Lower leg skin (tissue), 4 donors: ENCODE results near the gene PPP1R11. TPM values are rescaled to one million over a fixed set of nuclear protein-coding genes. Genes with fewer than 3 reads are reported as not detected.

Experiments used
- DNase-seq, 2 donors: peaks; one replicate each; pipeline ENCODE4 v3.0.0-alpha.2; 2019; ENCODE audit warnings: low spot score in 2 of 2
- H3K4me3 ChIP-seq: fragments of 200-600 bp; sonication (generic); 2 replicates; pipeline ENCODE4 v1.5.1; 2017; ENCODE audit warnings: mild to moderate bottlenecking, low read depth; ENCODE audit not compliant: poor library complexity, severe bottlenecking
- CTCF ChIP-seq, 3 donors: fragments of 450-650 bp; IDR thresholded peaks; one replicate each; pipeline ENCODE4 v1.5.1; 2016; ENCODE audit warnings: antibody characterized with exemption in 3 of 3, mild to moderate bottlenecking in 3 of 3, moderate library complexity in 2 of 3
- POLR2A ChIP-seq, 2 donors: fragments of 450-650 bp; IDR thresholded peaks; one replicate each; pipeline ENCODE4 v1.6.1; 2016 to 2017; ENCODE audit warnings: antibody characterized with exemption in 2 of 2, mild to moderate bottlenecking in 1 of 2, moderate library complexity in 1 of 2
- WGBS, 2 donors: methylation state at CpG; one replicate each; pipeline ENCODE4 v1.1.5; 2018; 5-methylcytosine and 5-hydroxymethylcytosine counted together
- intact Hi-C: fragments of 100-400 bp; cut with DNase I; formaldehyde crosslinking; loops from one replicate; pipeline ENCODE4 v1.15.0; 2023; ENCODE audit warnings: low total_unique reads
- total RNA-seq, 4 donors: library from RNA; depleted of rRNA; stranded (reverse); fragments of >200 nt; gene quantifications; one replicate each; pipeline ENCODE4 v1.1.0, GENCODE V29; 2016

PPP1R11 gene
- total RNA-seq, 4 donors from 2014 or later = 32.2 to 38.2 (median 36.6) TPM

GRCh38 chr6:30071858-30072257 lies 4.9 kb downstream of the PPP1R11 start:
- no peak overlapping the region for H3K4me3 ChIP-seq
- TF ChIP-seq POLR2A (IDR thresholded peaks at IDR 0.05) (no peak), CTCF (IDR thresholded peaks at IDR 0.05) (no peak)
- WGBS, 2 donors = 37 to 45% methylated on average over 3 of the region's 3 CpGs
- no peak for DNase-seq
- intact Hi-C loops = no loop called here

- no peak for DNase-seq
- intact Hi-C loops = no loop called here
- H3K4me3 ChIP-seq = peak overlapping the region; percentile 56
- TF ChIP-seq CTCF (IDR thresholded peaks at IDR 0.05) (no peak), POLR2A (IDR thresholded peaks at IDR 0.05) (no peak)
- WGBS, 2 donors = 41 to 50% methylated on average over 7 of the region's 7 CpGs
Measured at GRCh38 chr6:30073489-30074235, 6.7 kb downstream of the PPP1R11 start.

- TF ChIP-seq CTCF (IDR thresholded peaks at IDR 0.05) (no peak), POLR2A (IDR thresholded peaks at IDR 0.05) (no peak)
- 7 to 9% methylated on average over 37 of the region's 37 CpGs for WGBS, 2 donors
- peak overlapping the region; percentile 56 for H3K4me3 ChIP-seq
- no peak for DNase-seq
- intact Hi-C loops = no loop called here
Measured at GRCh38 chr6:30074331-30075093, 7.5 kb downstream of the PPP1R11 start.

GRCh38 chr6:30075094-30075789 lies 8.2 kb downstream of the PPP1R11 start, which contains the start of gene RNF39:
RNF39 (minus strand) TSS chr6:30075769; CDS start chr6:30075585, 184 bp downstream.
- TF ChIP-seq POLR2A (IDR thresholded peaks at IDR 0.05) (no peak), CTCF (IDR thresholded peaks at IDR 0.05) (no peak)
- DNase-seq = no peak
- intact Hi-C loops = no loop called here
- peak within 1 kb of the TSS; percentile 56 for H3K4me3 ChIP-seq
- WGBS, 2 donors = 2% methylated on average over 54 to 58 of the region's 64 CpGs

- intact Hi-C loops = no loop called here
- WGBS, 2 donors = 26 to 30% methylated on average over 13 to 18 of the region's 22 CpGs
- no peak overlapping the region for H3K4me3 ChIP-seq
- TF ChIP-seq CTCF (IDR thresholded peaks at IDR 0.05) = no peak
- TF ChIP-seq POLR2A (IDR thresholded peaks at IDR 0.05) = no peak
- peak; percentile 65 to 89 for DNase-seq
Measured at GRCh38 chr6:30075790-30076732, 9.1 kb downstream of the PPP1R11 start.
